RWPE2 (cell line): ENCODE data around the gene INF2.
A peak's percentile ranks its signal among the peaks of the same experiment; 100 is the strongest.

Experiments used
- ATAC-seq: fragments of 200-7000 bp; cut with Tn5 transposase; 3 replicates; pipeline ENCODE4 v1.9.1; 2021; ENCODE audit warnings: low read depth
- DNase-seq: peaks from one replicate; pipeline ENCODE4 v3.0.0-alpha.2; 2020; ENCODE audit warnings: low spot score
- H3K27ac ChIP-seq: fragments of 450-650 bp; 2 replicates; pipeline ENCODE4 v1.5.1; 2017; ENCODE audit warnings: mild to moderate bottlenecking; ENCODE audit not compliant: poor library complexity, severe bottlenecking
- H3K27me3 ChIP-seq: fragments of 250-450 bp; sonication (Bioruptor Pico); 2 replicates; pipeline ENCODE4 v1.5.1; 2021; ENCODE audit warnings: mild to moderate bottlenecking, moderate library complexity; ENCODE audit not compliant: insufficient read depth, poor library complexity, severe bottlenecking
- H3K36me3 ChIP-seq: fragments of 250-450 bp; sonication (Bioruptor Pico); 2 replicates; pipeline ENCODE4 v1.5.1; 2020; ENCODE audit warnings: low read depth, mild to moderate bottlenecking, moderate library complexity
- H3K4me1 ChIP-seq: fragments of 250-450 bp; sonication (Bioruptor Pico); 2 replicates; pipeline ENCODE4 v1.5.1; 2021; ENCODE audit warnings: mild to moderate bottlenecking, moderate library complexity; ENCODE audit not compliant: insufficient read depth, poor library complexity, severe bottlenecking
- H3K4me3 ChIP-seq: fragments of 250-450 bp; sonication (Bioruptor Pico); 2 replicates; pipeline ENCODE4 v1.5.1; 2021; ENCODE audit warnings: mild to moderate bottlenecking, moderate library complexity; ENCODE audit not compliant: severe bottlenecking
- H3K9me3 ChIP-seq: fragments of 250-450 bp; sonication (Bioruptor Pico); 2 replicates; pipeline ENCODE4 v1.5.1; 2021; ENCODE audit warnings: mild to moderate bottlenecking, moderate library complexity; ENCODE audit not compliant: severe bottlenecking
- TF ChIP-seq, protein P1 (sequence below): fragments of 450-650 bp; IDR thresholded peaks from one replicate; pipeline ENCODE4 v1.5.1; 2017; ENCODE audit warnings: mild to moderate bottlenecking, moderate library complexity; ENCODE audit not compliant: poor library complexity, severe bottlenecking

INF2 gene

GRCh38 chr14:104654119-104654518 lies 35.3 kb upstream of the INF2 start:
- H3K4me1 ChIP-seq, result peaks cover 2% of the 10 kb centered on the region
- no peak overlapping the region for H3K27ac ChIP-seq
- DNase-seq, result no peak
- TF ChIP-seq, protein P1, sequence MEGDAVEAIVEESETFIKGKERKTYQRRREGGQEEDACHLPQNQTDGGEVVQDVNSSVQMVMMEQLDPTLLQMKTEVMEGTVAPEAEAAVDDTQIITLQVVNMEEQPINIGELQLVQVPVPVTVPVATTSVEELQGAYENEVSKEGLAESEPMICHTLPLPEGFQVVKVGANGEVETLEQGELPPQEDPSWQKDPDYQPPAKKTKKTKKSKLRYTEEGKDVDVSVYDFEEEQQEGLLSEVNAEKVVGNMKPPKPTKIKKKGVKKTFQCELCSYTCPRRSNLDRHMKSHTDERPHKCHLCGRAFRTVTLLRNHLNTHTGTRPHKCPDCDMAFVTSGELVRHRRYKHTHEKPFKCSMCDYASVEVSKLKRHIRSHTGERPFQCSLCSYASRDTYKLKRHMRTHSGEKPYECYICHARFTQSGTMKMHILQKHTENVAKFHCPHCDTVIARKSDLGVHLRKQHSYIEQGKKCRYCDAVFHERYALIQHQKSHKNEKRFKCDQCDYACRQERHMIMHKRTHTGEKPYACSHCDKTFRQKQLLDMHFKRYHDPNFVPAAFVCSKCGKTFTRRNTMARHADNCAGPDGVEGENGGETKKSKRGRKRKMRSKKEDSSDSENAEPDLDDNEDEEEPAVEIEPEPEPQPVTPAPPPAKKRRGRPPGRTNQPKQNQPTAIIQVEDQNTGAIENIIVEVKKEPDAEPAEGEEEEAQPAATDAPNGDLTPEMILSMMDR, result no peak
- H3K36me3 ChIP-seq, result no peaks in the 10 kb centered on the region
- H3K27me3 ChIP-seq, result peaks cover 5% of the 10 kb centered on the region
- no peak overlapping the region for H3K4me3 ChIP-seq
- ATAC-seq, result no peak
- H3K9me3 ChIP-seq, result peaks cover 2% of the 10 kb centered on the region

- Histone ChIP-seq H3K27ac (no peak overlapping the region), H3K27me3 (peaks cover 10% of the 10 kb centered on the region), H3K4me3 (no peak overlapping the region), H3K36me3 (no peaks in the 10 kb centered on the region), H3K9me3 (peaks cover 2% of the 10 kb centered on the region), H3K4me1 (no peaks in the 10 kb centered on the region)
- TF ChIP-seq, protein P1, result no peak
- DNase-seq (no peak), ATAC-seq (no peak)
These were observed 34.1 kb upstream of the INF2 start for GRCh38 chr14:104655128-104655848.

GRCh38 chr14:104656014-104656714 lies 33.3 kb upstream of the INF2 start:
- ATAC-seq (no peak), DNase-seq (no peak)
- Histone ChIP-seq H3K4me3 (no peak overlapping the region), H3K36me3 (no peaks in the 10 kb centered on the region), H3K4me1 (no peaks in the 10 kb centered on the region), H3K27ac (no peak overlapping the region), H3K27me3 (peaks cover 10% of the 10 kb centered on the region), H3K9me3 (peaks cover 2% of the 10 kb centered on the region)
- TF ChIP-seq, protein P1, result no peak

DNA sequence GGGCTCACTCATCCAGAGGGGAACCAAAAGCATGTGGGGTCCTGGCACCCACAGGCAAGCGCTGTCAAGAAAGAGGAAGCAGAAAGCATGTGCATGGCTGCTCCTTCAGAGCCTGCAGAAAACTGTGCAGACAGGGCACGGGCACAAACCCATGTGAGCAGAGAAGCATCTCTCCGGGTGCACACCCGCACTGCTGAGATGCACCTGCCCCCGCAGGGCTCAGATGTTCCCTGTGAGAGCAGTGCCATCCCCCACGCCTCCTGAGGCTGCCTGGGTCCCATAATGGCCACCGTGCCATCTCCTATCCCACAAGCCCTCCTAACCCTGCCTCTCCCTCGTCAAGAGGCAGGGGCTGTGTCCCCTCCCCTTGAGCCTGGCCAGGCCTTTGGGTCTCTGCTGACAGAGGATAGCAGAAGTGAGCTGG lies 32.3 kb upstream of the INF2 start:
- H3K4me3 ChIP-seq, result no peak overlapping the region
- H3K27me3 ChIP-seq, result peaks cover 10% of the 10 kb centered on the region
- H3K36me3 ChIP-seq, result no peaks in the 10 kb centered on the region
- DNase-seq (no peak), ATAC-seq (peak; percentile 56)
- no peak overlapping the region for H3K27ac ChIP-seq
- no peaks in the 10 kb centered on the region for H3K4me1 ChIP-seq
- TF ChIP-seq, protein P1, result no peak
- peaks cover 5% of the 10 kb centered on the region for H3K9me3 ChIP-seq
